ENCODE results near the gene PDZD2. TPM values are rescaled to one million over a fixed set of nuclear protein-coding genes. Genes with fewer than 3 reads are reported as not detected.
A peak's percentile ranks its signal among the peaks of the same experiment; 100 is the strongest.

The PDZD2 gene
- total and polyA plus RNA-seq, 8 donors, result 16.2 to 49.8 (median 20.4) TPM

GRCh38 chr5:31754741-31755675, 116.1 kb downstream of the PDZD2 start:
- no peak overlapping the region for H3K27ac ChIP-seq
- no peaks in the 10 kb centered on the region for H3K36me3 ChIP-seq
- no peak overlapping the region for H3K4me3 ChIP-seq
- ATAC-seq (no peak), DNase-seq (peak in 1 of 4 donors; percentile 3)
- intact Hi-C loops (cut with DNase I), result no loop called here
- H3K4me1 ChIP-seq, result no peaks in the 10 kb centered on the region
- TF ChIP-seq CTCF (IDR thresholded peaks at IDR 0.05), result no peak
- H3K9me3 ChIP-seq, result no peaks in the 10 kb centered on the region
- H3K27me3 ChIP-seq, result no peaks in the 10 kb centered on the region

- intact Hi-C loops (cut with DNase I), result no loop called here
- ATAC-seq (no peak), DNase-seq (no peak)
- H3K27ac ChIP-seq, result no peak overlapping the region
- TF ChIP-seq CTCF (IDR thresholded peaks at IDR 0.05), result no peak
- no peaks in the 10 kb centered on the region for H3K4me1 ChIP-seq
- no peaks in the 10 kb centered on the region for H3K27me3 ChIP-seq
- H3K36me3 ChIP-seq, result no peaks in the 10 kb centered on the region
- no peaks in the 10 kb centered on the region for H3K9me3 ChIP-seq
- H3K4me3 ChIP-seq, result no peak overlapping the region
Observed at GRCh38 chr5:31755676-31756230, 116.8 kb downstream of the PDZD2 start.

- Histone ChIP-seq H3K27me3 (no peaks in the 10 kb centered on the region), H3K9me3 (no peaks in the 10 kb centered on the region), H3K36me3 (no peaks in the 10 kb centered on the region), H3K27ac (no peak overlapping the region), H3K4me1 (no peaks in the 10 kb centered on the region), H3K4me3 (no peak overlapping the region)
- DNase-seq, result no peak
- ATAC-seq, result no peak
- TF ChIP-seq CTCF (IDR thresholded peaks at IDR 0.05), result no peak
- intact Hi-C loops (cut with DNase I), result no loop called here
Observed at GRCh38 chr5:31757806-31758205, 118.9 kb downstream of the PDZD2 start.

DNA sequence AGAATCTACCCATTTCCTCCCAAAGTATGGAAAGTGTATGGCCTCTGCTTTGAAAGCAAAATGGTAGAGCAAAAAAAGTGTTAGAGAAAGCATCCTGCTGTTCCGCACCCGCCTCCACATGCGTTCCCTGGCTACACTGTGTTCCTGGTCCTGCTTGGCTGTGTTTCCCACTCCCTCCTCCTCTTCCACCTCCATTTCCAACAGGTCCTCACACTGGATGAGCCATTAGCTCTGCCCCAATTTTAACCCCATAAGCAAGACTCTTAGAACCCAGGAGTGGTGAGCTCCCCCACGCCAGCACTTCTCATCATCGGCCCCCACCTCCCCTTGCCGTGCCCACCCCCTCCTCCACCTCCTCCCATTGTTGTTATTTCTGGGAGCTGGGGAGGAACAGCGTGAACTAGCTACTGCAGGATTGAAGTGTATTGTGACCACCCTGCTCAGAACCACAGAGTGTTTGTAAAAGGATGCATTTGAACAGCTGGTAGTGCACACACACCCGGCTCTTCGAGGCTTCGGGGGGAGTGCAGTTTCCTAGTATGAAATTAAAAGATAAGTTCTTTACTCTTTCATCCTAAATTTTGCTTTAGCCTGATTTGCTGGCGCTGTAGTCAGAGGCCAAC, 120.0 kb downstream of the PDZD2 start:
- H3K27ac ChIP-seq, result no peak overlapping the region
- no peaks in the 10 kb centered on the region for H3K27me3 ChIP-seq
- no peak for TF ChIP-seq CTCF (IDR thresholded peaks at IDR 0.05)
- intact Hi-C loops (cut with DNase I), result no loop called here
- ATAC-seq (no peak), DNase-seq (no peak)
- H3K9me3 ChIP-seq, result no peaks in the 10 kb centered on the region
- no peak overlapping the region for H3K4me3 ChIP-seq
- H3K36me3 ChIP-seq, result no peaks in the 10 kb centered on the region
- H3K4me1 ChIP-seq, result no peaks in the 10 kb centered on the region

DNA sequence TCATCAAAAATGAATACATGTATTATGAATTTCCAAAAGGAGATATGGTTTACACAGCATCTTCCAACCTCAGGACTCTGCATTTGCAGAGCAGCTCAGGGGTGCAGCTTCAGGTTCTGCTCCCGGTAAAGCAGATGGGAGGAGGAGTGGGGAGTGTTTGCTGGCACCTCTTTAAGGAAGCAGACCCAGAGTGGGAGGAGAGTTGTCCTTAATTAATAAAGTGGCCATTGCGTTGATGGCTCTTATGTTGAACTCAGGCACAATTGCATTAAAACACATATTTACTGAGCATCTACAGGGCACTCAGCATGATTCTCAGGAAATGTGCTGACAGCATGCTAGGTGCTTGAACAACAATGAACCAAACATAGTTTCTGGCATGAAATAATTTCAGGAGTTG, 121.0 kb downstream of the PDZD2 start:
- ATAC-seq (peak; percentile 84), DNase-seq (peak in 1 of 4 donors; percentile 6)
- Histone ChIP-seq H3K27me3 (no peaks in the 10 kb centered on the region), H3K9me3 (no peaks in the 10 kb centered on the region), H3K4me3 (no peak overlapping the region), H3K36me3 (no peaks in the 10 kb centered on the region), H3K27ac (no peak overlapping the region), H3K4me1 (no peaks in the 10 kb centered on the region)
- TF ChIP-seq CTCF (IDR thresholded peaks at IDR 0.05), result no peak
- intact Hi-C loops (cut with DNase I), result no loop called here

Measured in left lung (tissue), 10 donors.